ENCODE results near the gene MBTPS1. TPM values are rescaled to one million over a fixed set of nuclear protein-coding genes. Genes with fewer than 3 reads are reported as not detected.

The MBTPS1 gene
- total RNA-seq, result 92.8 and 100 TPM in 2 replicates

DNA sequence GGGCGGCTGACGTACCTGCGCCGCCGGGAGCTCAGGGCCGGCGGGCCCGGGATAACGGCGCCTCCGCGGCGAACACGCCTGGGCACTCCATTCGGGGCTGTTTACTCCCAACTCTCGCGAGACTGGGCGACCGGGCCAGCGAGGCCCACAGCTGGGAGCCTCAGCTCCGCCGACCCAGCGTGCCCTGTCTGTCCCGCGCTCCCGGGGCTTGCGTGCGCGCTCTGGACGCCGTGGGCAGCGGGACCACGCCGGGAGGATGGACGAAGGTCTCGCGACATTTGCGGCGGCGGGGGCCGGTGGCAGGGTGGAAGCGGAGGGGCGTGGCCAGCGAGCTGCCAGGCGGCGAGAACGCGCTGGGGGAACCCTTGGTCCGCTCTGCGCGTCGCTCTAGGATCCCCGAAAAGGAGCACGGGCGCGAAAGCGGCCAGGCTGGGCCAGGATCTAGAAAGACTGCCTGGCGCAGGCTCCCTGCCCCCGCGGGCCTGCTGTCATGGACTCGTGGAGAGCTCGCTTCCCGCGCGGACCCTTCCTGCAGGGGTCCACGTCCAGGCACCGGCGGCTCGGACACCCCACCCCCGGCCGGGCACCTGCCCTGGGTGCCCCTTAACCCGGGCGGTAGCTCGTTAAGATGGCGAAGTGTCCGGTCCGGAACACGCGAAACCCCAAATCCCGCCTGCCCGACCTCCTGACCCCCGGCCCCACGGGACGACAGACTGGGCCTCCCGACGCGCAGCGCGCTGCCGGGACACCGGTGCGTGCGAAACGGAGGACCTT is at the start of gene MBTPS1:
Gene MBTPS1, minus strand, starts transcription at position 223 of the 774 bp plus-strand sequence. CDS start 15,159 bp downstream, outside the sequence.

DNA sequence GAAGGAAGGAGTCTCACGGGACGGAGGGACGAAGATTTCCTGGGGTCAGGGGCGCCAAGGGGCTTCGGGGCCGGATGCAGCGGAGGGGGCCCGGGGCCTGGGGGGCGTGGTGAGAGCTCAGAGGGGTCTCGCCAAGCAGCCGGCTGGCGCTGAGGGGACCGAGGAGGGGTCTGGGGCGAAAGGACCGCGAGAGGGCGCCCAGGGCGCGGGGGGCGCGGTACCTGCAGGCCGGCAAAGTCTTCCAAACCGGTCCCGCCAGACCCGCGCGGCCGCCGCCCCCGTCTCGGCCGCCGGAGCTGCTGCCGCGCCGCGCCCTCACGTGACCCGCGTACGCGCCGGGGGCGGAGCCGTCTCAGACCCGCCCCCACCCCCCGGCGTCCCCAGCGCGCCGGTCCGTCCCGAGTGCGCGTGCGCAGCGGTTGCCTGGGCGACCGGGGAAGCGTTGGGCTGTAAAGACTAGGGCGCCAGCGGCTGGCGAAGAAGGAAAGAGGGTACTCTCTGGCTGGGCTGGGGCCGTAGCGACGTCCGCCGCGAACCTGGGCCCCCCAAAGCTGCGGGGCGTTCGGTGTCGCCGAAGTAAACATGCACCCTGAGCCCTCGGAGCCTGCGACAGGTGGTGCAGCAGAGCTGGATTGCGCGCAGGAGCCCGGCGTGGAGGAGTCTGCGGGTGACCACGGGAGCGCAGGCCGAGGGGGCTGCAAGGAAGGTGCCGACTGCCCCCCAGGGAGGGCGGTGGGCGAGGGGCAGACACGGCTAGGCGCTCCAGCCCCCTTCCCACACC is 28.3 kb upstream of the MBTPS1 start, which contains the start of the genes DNAAF1 and HSDL1:
Gene DNAAF1, plus strand, starts transcription at position 450 of the 781 bp plus-strand sequence. Its CDS starts 133 bp downstream, at position 583.
Gene HSDL1, minus strand, starts transcription at position 319 of the 781 bp plus-strand sequence. CDS start 13,856 bp downstream, outside the sequence.

DNA sequence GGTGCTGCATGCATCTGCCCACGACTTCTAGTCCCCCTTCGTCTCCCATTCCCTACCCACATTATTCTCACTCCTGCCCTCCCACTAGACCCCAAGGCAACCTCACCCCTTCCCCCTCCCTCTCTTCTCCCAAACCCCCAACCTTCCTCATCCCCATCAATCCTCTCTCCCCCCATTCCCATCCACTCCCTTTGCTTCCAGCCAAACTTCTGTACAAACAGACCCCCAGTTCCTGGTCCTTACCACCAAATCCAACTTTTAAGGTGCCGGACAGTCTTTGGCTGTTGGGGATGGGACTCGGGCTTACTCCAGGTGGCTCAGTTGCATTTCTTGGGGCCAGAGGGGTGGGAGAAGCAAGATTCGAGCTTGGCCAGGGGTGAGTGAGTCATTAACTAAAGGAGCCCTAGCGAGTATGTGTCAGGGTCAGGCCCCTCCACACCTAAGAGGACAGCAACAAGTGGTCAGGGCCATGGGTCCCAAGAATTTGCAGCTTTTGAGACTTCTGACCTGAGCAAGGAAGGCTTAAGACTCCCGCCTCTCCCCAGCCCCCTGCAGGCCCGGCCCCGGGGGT is 74.3 kb downstream of the MBTPS1 start, which contains the start of gene SLC38A8:
Gene SLC38A8, minus strand, starts transcription at position 488 of the 571 bp plus-strand sequence. CDS start 638 bp downstream, outside the sequence.

Other genes with a start within 250 kb of the MBTPS1 start
- 1.1 and 1.4 TPM in 2 replicates for gene MLYCD, start 217.8 kb downstream of the MBTPS1 start, total RNA-seq
- gene OSGIN1, start 163.7 kb downstream of the MBTPS1 start, total RNA-seq, result 6.6 and 13.0 TPM in 2 replicates
- not detected in 2 replicates for gene NECAB2, start 148.7 kb downstream of the MBTPS1 start, total RNA-seq
- not detected in 2 replicates for gene SLC38A8, start 74.1 kb downstream of the MBTPS1 start, total RNA-seq
- 14.1 and 17.5 TPM in 2 replicates for gene HSDL1, start 28.2 kb upstream of the MBTPS1 start, total RNA-seq
- 0.15 TPM in 1 of 2 replicates, not detected in the other for gene DNAAF1, start 28.4 kb upstream of the MBTPS1 start, total RNA-seq
- 30.0 and 32.4 TPM in 2 replicates for gene TAF1C, start 70.1 kb upstream of the MBTPS1 start, total RNA-seq
- not detected in 2 replicates for gene ADAD2, start 74.2 kb upstream of the MBTPS1 start, total RNA-seq
- not detected in 2 replicates for gene KCNG4, start 123.1 kb upstream of the MBTPS1 start, total RNA-seq
- not detected in 2 replicates for gene WFDC1, start 177.9 kb upstream of the MBTPS1 start, total RNA-seq

Measured in mammary microvascular endothelial cell (primary cell).